Measurements from ENCODE around the gene TSPAN4. TPM values are rescaled to one million over a fixed set of nuclear protein-coding genes. Genes with fewer than 3 reads are reported as not detected.
A peak's percentile ranks its signal among the peaks of the same experiment; 100 is the strongest.

TSPAN4 gene
- total RNA-seq, 4 donors from 2014 or later: 81.4 to 156 (median 129) TPM

- H3K36me3 ChIP-seq: peaks cover 20 to 26% (median 22%) of the 10 kb centered on the region in 4 donors
- peak overlapping the region in 3 of 4 donors; percentile 43 to 54 (median 47) for H3K4me3 ChIP-seq
- peaks cover 65 to 77% (median 72%) of the 10 kb centered on the region in 4 donors for H3K4me1 ChIP-seq
- H3K27ac ChIP-seq (replicated peaks in 1 of 4): peak overlapping the region; percentile 15 to 68 (median 58)
- intact Hi-C loops (cut with DNase I): no loop called here
- peaks cover 0 to 89% (median 65%) of the 10 kb centered on the region in 4 donors for H3K27me3 ChIP-seq
- no peaks in the 10 kb centered on the region for H3K9me3 ChIP-seq
- 56% methylated on average over 19 of the region's 21 CpGs for WGBS
- TF ChIP-seq POLR2A (IDR thresholded peaks at IDR 0.05; ENCODE audit: low read depth): no peak
- no peak for TF ChIP-seq POLR2AphosphoS5 (IDR thresholded peaks at IDR 0.05)
- TF ChIP-seq CTCF (IDR thresholded peaks at IDR 0.05): no peak
- TF ChIP-seq EP300 (IDR thresholded peaks at IDR 0.05): no peak
- DNase-seq (ENCODE audit: extremely low spot score): no peak
Observed at GRCh38 chr11:828506-829175, 14.0 kb upstream of the TSPAN4 start.

GRCh38 chr11:829176-829846, 13.3 kb upstream of the TSPAN4 start:
- Histone ChIP-seq H3K36me3 (peaks cover 13 to 19% (median 15%) of the 10 kb centered on the region in 4 donors), H3K4me3 (peak overlapping the region; percentile 39 to 54 (median 45)), H3K27ac (replicated peaks in 1 of 4) (peak overlapping the region; percentile 36 to 68 (median 49)), H3K4me1 (peaks cover 72 to 84% (median 79%) of the 10 kb centered on the region in 4 donors), H3K27me3 (peaks cover 0 to 83% (median 65%) of the 10 kb centered on the region in 4 donors), H3K9me3 (no peaks in the 10 kb centered on the region)
- WGBS: 17% methylated on average over 31 of the region's 40 CpGs
- intact Hi-C loops (cut with DNase I): no loop called here
- no peak for DNase-seq (ENCODE audit: extremely low spot score)
- TF ChIP-seq POLR2AphosphoS5 (IDR thresholded peaks at IDR 0.05): peak; percentile 6 to 36
- TF ChIP-seq CTCF (IDR thresholded peaks at IDR 0.05): no peak

GRCh38 chr11:829847-830294, 12.8 kb upstream of the TSPAN4 start:
- WGBS: no CpG with 5 or more reads among the region's 39 CpGs
- Histone ChIP-seq H3K9me3 (no peaks in the 10 kb centered on the region), H3K36me3 (peaks cover 7 to 13% (median 10%) of the 10 kb centered on the region in 4 donors), H3K27ac (replicated peaks in 1 of 4) (peak overlapping the region; percentile 36 to 68 (median 49)), H3K4me3 (peak overlapping the region; percentile 39 to 54 (median 45)), H3K27me3 (peaks cover 0 to 77% (median 62%) of the 10 kb centered on the region in 4 donors), H3K4me1 (peaks cover 78 to 90% (median 85%) of the 10 kb centered on the region in 4 donors)
- TF ChIP-seq POLR2AphosphoS5 (IDR thresholded peaks at IDR 0.05) (no peak), CTCF (IDR thresholded peaks at IDR 0.05) (no peak), POLR2A (IDR thresholded peaks at IDR 0.05; ENCODE audit: low read depth) (no peak), EP300 (IDR thresholded peaks at IDR 0.05) (no peak)
- no peak for DNase-seq (ENCODE audit: extremely low spot score)
- intact Hi-C loops (cut with DNase I): no loop called here

GRCh38 chr11:830295-831117, 12.1 kb upstream of the TSPAN4 start:
- TF ChIP-seq POLR2AphosphoS5 (IDR thresholded peaks at IDR 0.05) (peak in 1 of 2 donors; percentile 64), EP300 (IDR thresholded peaks at IDR 0.05) (no peak)
- H3K27ac ChIP-seq (replicated peaks in 1 of 4): peak overlapping the region in 1 of 4 donors; percentile 68
- H3K36me3 ChIP-seq: peaks cover under 1 to 7% (median 3%) of the 10 kb centered on the region in 4 donors
- peaks cover 84 to 96% (median 91%) of the 10 kb centered on the region in 4 donors for H3K4me1 ChIP-seq
- H3K9me3 ChIP-seq: no peaks in the 10 kb centered on the region
- H3K27me3 ChIP-seq: peaks cover 0 to 71% (median 58%) of the 10 kb centered on the region in 4 donors
- DNase-seq (ENCODE audit: extremely low spot score): no peak
- WGBS: no CpG with 5 or more reads among the region's 78 CpGs
- intact Hi-C loops (cut with DNase I): no loop called here
- H3K4me3 ChIP-seq: peak overlapping the region; percentile 39 to 54 (median 45)

Data from esophagus muscularis mucosa (tissue), 4 donors.